SKM-1 (cell line): Measurements from ENCODE around the gene NDUFS6.

Source experiments
- DNase-seq: peaks from one replicate; lab custom pipeline; 2025; ENCODE audit not compliant: unreplicated experiment; lab: John Stamatoyannopoulos, UW

Gene NDUFS6

GRCh38 chr5:1765141-1765879 lies 35.9 kb upstream of the NDUFS6 start:
- no peak for DNase-seq

DNA sequence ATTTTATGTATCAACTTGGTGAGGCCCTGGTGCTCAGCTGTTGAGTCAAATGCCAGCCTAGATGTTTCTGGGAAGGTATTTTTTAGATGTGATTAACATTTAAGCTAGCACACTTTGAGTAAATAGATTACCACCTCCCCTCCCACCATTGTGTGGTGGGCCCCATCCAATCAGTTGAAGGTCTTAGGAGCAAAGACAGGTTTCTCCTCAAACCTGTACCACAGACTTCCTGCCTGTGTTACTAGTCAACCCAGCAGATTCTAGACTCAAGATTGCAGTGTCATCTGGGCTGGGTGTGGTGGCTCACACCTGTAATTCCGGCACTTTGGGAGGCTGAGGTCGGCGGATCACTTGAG lies 35.3 kb upstream of the NDUFS6 start:
- no peak for DNase-seq

GRCh38 chr5:1767524-1768282 lies 33.5 kb upstream of the NDUFS6 start:
- no peak for DNase-seq

- DNase-seq = no peak
Observed at GRCh38 chr5:1768283-1769000, 32.8 kb upstream of the NDUFS6 start.

DNA sequence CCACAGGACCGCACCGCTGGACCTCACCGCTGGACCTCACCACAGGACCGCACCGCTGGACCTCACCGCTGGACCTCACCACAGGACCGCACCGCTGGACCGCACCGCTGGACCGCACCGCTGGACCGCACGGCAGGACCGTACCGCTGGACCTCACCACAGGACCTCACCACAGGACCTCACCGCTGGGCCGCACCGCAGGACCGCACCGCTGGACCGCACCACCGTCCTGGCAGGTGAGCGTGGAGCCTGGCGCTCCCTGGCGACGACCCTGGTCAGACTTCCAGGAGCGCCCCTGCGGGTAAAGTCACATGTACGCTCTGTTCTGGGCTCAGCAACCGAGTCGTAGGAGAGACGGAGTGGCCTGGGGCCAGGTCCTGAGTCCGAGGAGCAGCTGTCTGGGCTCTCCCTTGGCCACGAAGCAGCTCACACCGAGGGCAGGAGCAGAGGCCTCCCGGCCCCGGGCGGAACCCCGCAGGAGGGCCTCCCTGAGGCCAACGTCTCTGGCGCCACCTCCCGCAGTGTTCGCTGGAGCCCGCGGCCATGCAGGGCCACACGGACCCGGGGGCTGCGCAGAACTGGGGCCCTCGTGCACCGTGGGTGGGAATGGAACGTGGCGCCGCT lies 32.1 kb upstream of the NDUFS6 start:
- DNase-seq = no peak

DNA sequence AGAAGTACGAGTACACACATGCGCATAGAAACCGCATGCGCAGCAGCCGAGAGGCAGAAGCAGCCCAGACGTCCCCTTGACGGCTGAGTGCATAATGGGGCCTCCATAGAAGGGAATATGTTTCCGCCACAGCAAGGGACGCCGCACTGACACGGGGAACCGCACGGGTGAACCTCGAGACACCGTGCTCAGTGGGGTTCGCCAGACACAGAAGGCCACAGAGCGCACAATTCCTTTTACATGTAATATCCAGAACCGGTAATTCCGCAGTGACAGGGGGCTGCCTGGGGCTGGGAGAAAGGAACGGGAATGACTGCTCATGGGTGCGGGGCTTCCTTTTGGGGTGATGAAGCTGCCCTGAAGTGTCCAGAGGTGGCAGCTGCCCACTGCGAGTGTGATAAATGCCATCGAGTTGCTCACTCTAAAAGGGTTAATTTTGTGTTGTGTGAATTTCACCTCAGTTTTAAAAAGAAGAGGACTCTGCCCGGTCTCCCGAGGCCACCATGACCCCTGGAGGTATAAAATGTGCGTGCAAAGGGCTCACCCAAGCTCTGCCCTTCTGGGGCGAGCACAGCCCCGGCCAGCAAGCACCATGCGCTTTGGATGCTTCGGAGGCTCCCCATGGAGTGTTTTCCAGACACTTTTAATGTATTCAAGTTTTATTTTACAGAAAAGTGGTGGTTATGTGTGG lies 31.3 kb upstream of the NDUFS6 start:
- DNase-seq = no peak

DNA sequence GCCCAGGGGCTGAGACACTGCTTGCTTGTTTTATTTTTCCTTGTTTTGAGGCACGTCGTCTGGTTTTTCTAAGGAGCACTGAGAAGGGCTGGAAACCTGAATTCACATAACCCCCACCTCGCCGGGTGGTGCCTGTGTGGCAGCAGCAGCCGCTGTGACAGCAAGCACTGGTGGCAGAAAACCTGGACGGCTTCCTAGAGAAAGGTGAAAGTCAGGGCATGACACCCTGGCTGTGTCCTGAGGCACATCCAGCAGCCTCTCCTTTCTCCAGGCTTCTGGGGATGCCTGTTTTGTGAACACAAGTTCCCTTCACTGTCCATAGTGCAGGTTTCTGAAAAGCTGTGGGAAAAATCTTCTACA lies 30.8 kb upstream of the NDUFS6 start:
- no peak for DNase-seq

DNA sequence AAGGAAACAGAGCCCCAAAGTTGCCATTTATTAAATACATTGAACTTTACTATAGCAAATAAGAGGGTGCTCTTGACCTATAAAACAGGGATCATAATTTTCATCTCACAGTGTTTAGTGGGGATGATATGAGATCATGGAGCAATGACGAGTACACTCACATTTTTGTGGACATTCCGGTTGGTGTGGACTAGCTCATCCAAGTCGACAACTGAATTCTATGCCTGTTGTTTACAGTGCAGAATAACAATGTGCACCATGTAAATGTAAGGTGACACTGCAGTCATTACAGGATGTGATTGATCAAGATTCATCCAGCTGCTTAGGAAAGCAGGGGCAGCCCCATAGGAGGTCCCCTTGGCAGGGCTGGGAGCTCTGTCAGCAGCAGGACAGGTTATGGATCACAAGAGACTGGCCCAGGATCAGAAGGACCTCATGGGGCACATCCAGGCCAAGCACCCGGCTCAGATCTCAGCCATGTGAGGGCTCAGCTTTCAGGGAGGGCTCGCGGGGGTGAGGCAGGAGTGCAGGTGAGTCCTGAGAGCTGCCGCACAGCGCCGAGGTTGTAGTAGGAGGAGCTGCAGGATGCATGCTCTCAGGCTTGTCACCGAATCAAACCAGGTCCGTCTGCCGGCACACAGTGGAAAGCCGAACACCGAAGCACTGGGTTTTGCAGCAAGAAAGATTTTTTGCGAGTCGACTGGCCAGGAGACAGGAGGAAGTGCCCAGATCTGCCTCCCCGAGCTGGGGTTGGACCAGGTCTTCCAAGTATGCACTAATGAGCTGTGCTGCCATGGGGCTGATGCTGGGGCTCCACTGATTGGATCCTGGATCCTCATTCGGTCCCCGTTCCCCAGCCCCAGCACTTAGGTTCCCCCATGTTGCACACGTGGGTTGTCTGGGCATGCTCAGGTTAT lies 29.8 kb upstream of the NDUFS6 start:
- no peak for DNase-seq

DNA sequence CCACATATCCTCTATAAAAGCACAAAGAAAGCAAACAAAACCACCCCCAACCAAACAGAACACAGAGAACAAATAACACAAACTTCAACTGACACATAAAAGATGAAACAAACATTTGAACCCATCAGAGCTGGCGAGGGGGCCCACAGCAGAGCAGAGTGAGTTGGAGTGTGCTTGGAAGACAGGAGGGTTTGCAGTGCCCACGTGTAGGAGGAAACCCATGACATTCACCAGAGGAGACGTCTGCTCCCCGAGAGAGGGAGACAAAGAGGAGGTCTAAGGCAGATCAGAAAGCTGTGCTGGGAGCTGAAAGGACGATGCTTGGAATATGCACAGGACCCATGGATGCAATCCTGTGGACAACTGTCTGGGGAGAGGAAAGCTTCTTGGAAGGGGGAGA lies 28.6 kb upstream of the NDUFS6 start:
- DNase-seq = no peak

GRCh38 chr5:1776831-1777230 lies 24.4 kb upstream of the NDUFS6 start:
- DNase-seq = no peak

- no peak for DNase-seq
Observed at GRCh38 chr5:1777281-1778137, 23.7 kb upstream of the NDUFS6 start.

GRCh38 chr5:1778138-1779020 lies 22.8 kb upstream of the NDUFS6 start:
- DNase-seq = no peak

- no peak for DNase-seq
Observed at GRCh38 chr5:1779021-1779680, 22.1 kb upstream of the NDUFS6 start.

- DNase-seq = no peak
Observed at GRCh38 chr5:1779782-1780613, 21.2 kb upstream of the NDUFS6 start.

GRCh38 chr5:1780614-1780930 lies 20.6 kb upstream of the NDUFS6 start:
- no peak for DNase-seq

DNA sequence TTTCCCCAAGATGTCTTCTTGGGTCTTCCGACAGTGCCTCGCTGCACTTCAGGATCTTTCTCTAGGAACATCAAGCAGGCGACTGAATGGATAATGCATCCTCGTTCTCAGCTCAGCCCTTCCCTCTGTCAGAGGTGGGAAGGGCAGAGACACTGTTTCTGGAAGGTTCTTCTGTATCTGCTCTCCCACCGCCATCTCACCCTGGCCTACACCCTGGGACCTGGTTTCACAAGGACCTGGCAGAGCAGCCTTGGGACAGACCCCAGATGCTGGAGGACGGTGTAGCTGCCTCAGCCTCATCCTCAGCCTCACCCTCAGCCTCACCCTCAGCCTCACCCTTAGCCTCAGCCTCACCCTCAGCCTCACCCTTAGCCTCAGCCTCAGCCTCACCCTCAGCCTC lies 20.1 kb upstream of the NDUFS6 start:
- DNase-seq = no peak
